ENCODE measurements around the gene ABCC3. TPM values are rescaled to one million over a fixed set of nuclear protein-coding genes. Genes with fewer than 3 reads are reported as not detected.

ABCC3 gene
- total RNA-seq, 4 donors from 2014 or later, result 19.6 to 93.7 (median 34.1) TPM

GRCh38 chr17:50594128-50594823 lies 40.4 kb upstream of the ABCC3 start:
- H3K36me3 ChIP-seq, result no peaks in the 10 kb centered on the region
- TF ChIP-seq POLR2A (IDR thresholded peaks at IDR 0.05) (no peak), CTCF (IDR thresholded peaks at IDR 0.05) (no peak)
- no peak for DNase-seq
- H3K27ac ChIP-seq, result no peak overlapping the region
- 72 to 75% methylated on average over 11 of the region's 11 CpGs for WGBS, 2 donors
- peaks cover under 1 to 11% (median 11%) of the 10 kb centered on the region in 3 donors for H3K4me1 ChIP-seq
- no peaks in the 10 kb centered on the region for H3K9me3 ChIP-seq
- H3K27me3 ChIP-seq, result no peaks in the 10 kb centered on the region
- intact Hi-C loops (cut with DNase I), result no loop called here
- no peak overlapping the region for H3K4me3 ChIP-seq

- Histone ChIP-seq H3K4me3 (no peak overlapping the region), H3K4me1 (peaks cover 0 to 5% (median 5%) of the 10 kb centered on the region in 3 donors), H3K27ac (no peak overlapping the region), H3K27me3 (no peaks in the 10 kb centered on the region), H3K9me3 (no peaks in the 10 kb centered on the region), H3K36me3 (no peaks in the 10 kb centered on the region)
- no peak for DNase-seq
- WGBS, 2 donors, result 83 to 85% methylated on average over 20 to 21 of the region's 21 CpGs
- no peak for TF ChIP-seq CTCF (IDR thresholded peaks at IDR 0.05)
- TF ChIP-seq POLR2A (IDR thresholded peaks at IDR 0.05), result no peak
- intact Hi-C loops (cut with DNase I), result no loop called here
These were observed 39.8 kb upstream of the ABCC3 start for GRCh38 chr17:50594892-50595291.

GRCh38 chr17:50596191-50597037 lies 38.3 kb upstream of the ABCC3 start:
- H3K4me3 ChIP-seq, result no peak overlapping the region
- WGBS, 2 donors, result 63 to 80% methylated on average over 7 of the region's 34 CpGs
- intact Hi-C loops (cut with DNase I), result no loop called here
- H3K9me3 ChIP-seq, result no peaks in the 10 kb centered on the region
- peak in 1 of 6 experiments; percentile 21 for TF ChIP-seq CTCF (IDR thresholded peaks at IDR 0.05)
- no peak for TF ChIP-seq POLR2A (IDR thresholded peaks at IDR 0.05)
- peaks cover 0 to 2% (median 0%) of the 10 kb centered on the region in 4 donors for H3K27me3 ChIP-seq
- DNase-seq, result no peak
- no peak overlapping the region for H3K27ac ChIP-seq
- no peaks in the 10 kb centered on the region for H3K4me1 ChIP-seq
- H3K36me3 ChIP-seq, result no peaks in the 10 kb centered on the region

GRCh38 chr17:50598487-50598886 lies 36.2 kb upstream of the ABCC3 start:
- Histone ChIP-seq H3K4me3 (no peak overlapping the region), H3K9me3 (no peaks in the 10 kb centered on the region), H3K4me1 (no peaks in the 10 kb centered on the region), H3K36me3 (no peaks in the 10 kb centered on the region), H3K27ac (no peak overlapping the region), H3K27me3 (peaks cover 0 to 23% (median 0%) of the 10 kb centered on the region in 4 donors)
- intact Hi-C loops (cut with DNase I), result no loop called here
- no peak for DNase-seq
- 67 to 73% methylated on average over 5 of the region's 5 CpGs for WGBS, 2 donors
- TF ChIP-seq CTCF (IDR thresholded peaks at IDR 0.05) (no peak), POLR2A (IDR thresholded peaks at IDR 0.05) (no peak)

GRCh38 chr17:50599606-50600005 lies 35.1 kb upstream of the ABCC3 start:
- Histone ChIP-seq H3K9me3 (no peaks in the 10 kb centered on the region), H3K27ac (no peak overlapping the region), H3K4me3 (no peak overlapping the region), H3K27me3 (peaks cover 0 to 34% (median 0%) of the 10 kb centered on the region in 4 donors), H3K36me3 (no peaks in the 10 kb centered on the region), H3K4me1 (peaks cover 0 to 8% (median 5%) of the 10 kb centered on the region in 3 donors)
- no peak for DNase-seq
- WGBS, 2 donors, result 85 to 87% methylated on average over 6 to 10 of the region's 15 CpGs
- TF ChIP-seq CTCF (IDR thresholded peaks at IDR 0.05) (no peak), POLR2A (IDR thresholded peaks at IDR 0.05) (no peak)
- intact Hi-C loops (cut with DNase I), result no loop called here
